Measurements from ENCODE around the gene SLC38A4.

DNA sequence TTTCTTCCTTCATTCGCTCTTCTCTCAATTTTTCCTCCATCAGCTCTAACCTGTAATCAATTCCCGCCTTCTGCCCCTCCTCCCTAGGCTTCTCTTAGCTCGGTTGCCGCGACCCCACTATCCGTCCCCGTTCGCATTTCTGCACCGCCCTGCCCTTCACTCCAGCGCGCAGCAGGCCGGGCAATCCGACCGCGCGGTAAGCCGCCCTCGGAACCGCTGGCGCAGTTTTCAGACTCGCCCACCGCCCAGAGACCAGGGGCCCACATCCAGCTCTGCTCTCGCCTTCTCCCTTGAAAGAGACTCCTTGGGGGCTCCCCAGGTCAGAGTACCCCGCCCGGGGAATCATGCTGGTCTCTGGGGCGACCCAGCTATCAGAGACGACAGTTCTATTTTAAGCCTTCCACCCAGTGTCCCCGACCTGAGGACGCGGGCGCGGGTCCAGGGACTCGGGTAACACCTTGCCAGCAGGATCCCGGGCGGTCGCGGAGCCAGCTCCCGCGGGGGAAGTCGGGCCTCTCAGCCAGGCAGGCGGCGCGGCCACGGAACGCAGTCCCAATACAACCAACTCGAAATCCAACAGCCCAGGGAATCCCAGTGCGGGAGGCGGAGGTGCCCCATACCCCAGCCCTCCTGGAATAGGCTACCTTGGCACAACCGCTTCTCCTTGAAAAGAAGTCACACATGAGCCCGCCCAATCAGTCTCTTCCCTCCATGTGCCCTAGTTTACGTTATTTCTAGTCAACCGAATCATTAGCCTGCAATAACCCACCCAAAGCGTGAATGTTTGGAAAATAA, 5.7 kb upstream of the SLC38A4 start:
- no peak for TF ChIP-seq POLR2A (IDR thresholded peaks at IDR 0.05)
- TF ChIP-seq, protein P1, sequence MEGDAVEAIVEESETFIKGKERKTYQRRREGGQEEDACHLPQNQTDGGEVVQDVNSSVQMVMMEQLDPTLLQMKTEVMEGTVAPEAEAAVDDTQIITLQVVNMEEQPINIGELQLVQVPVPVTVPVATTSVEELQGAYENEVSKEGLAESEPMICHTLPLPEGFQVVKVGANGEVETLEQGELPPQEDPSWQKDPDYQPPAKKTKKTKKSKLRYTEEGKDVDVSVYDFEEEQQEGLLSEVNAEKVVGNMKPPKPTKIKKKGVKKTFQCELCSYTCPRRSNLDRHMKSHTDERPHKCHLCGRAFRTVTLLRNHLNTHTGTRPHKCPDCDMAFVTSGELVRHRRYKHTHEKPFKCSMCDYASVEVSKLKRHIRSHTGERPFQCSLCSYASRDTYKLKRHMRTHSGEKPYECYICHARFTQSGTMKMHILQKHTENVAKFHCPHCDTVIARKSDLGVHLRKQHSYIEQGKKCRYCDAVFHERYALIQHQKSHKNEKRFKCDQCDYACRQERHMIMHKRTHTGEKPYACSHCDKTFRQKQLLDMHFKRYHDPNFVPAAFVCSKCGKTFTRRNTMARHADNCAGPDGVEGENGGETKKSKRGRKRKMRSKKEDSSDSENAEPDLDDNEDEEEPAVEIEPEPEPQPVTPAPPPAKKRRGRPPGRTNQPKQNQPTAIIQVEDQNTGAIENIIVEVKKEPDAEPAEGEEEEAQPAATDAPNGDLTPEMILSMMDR (IDR thresholded peaks at IDR 0.05) = no peak
